ENCODE measurements around the gene APP. TPM values are rescaled to one million over a fixed set of nuclear protein-coding genes. Genes with fewer than 3 reads are reported as not detected.

APP gene
- total and polyA plus RNA-seq, 2 of the 13 experiments (the other 11 are each of a cell fraction or from before 2014, with no cell fraction given): 70.6 to 262 TPM

- no peak for FAIRE-seq
- H2AFZ ChIP-seq (ENCODE audit: low read length): no peak overlapping the region
- 60% methylated on average over 2 of the region's 2 CpGs for WGBS (ENCODE audit: low lambda C conversion rate)
- POLR2A ChIA-PET: no interaction called here
- no peaks in the 10 kb centered on the region for H3K4me1 ChIP-seq (ENCODE audit: insufficient read depth, low read length)
- CTCF ChIA-PET (ENCODE audit: low intra/inter-chr PET ratio, low total read pairs): no interaction called here
- ATAC-seq: no peak
- in situ Hi-C loops (cut with HindIII; ENCODE audit: extremely low pct_ligation_motif_present, low pct_unique_long_range_greater_than_20kb): no loop called here
- H3K9me3 ChIP-seq (ENCODE audit: low read length): no peaks in the 10 kb centered on the region
- no peak for TF ChIP-seq SMC3 (IDR thresholded peaks at IDR 0.05; ENCODE audit: low read length)
- TF ChIP-seq POGZ (CRISPR knock-in tag; IDR thresholded peaks at IDR 0.05): no peak
- TF ChIP-seq JUNB (CRISPR knock-in tag; IDR thresholded peaks at IDR 0.05; ENCODE audit: borderline replicate concordance): no peak
- no peak for TF ChIP-seq SP5 (CRISPR knock-in tag; IDR thresholded peaks at IDR 0.05; ENCODE audit: borderline replicate concordance, low read depth)
- TF ChIP-seq ZNF770 (CRISPR knock-in tag; IDR thresholded peaks at IDR 0.05): no peak
- no peak for TF ChIP-seq SP1 (IDR thresholded peaks at IDR 0.05)
- TF ChIP-seq SP1 (CRISPR knock-in tag; IDR thresholded peaks at IDR 0.05): no peak
- TF ChIP-seq NFE2 (CRISPR knock-in tag; IDR thresholded peaks at IDR 0.05): no peak
- TF ChIP-seq NR2F6 (IDR thresholded peaks at IDR 0.05): no peak
- TF ChIP-seq NR2F6 (CRISPR knock-in tag; IDR thresholded peaks at IDR 0.05): no peak
- TF ChIP-seq RBM22 (optimal IDR thresholded peaks at IDR 0.05; ENCODE audit: low read length): no peak
- no peak for TF ChIP-seq ATF5 (CRISPR knock-in tag; IDR thresholded peaks at IDR 0.05; ENCODE audit: low read depth)
- no peak for TF ChIP-seq RBM39 (IDR thresholded peaks at IDR 0.05; ENCODE audit: low read depth, low read length, poor library complexity, severe bottlenecking)
- TF ChIP-seq ZBTB26 (CRISPR knock-in tag; IDR thresholded peaks at IDR 0.05; ENCODE audit: borderline replicate concordance): no peak
- TF ChIP-seq TSC22D2 (CRISPR knock-in tag; IDR thresholded peaks at IDR 0.05; ENCODE audit: borderline replicate concordance): no peak
- TF ChIP-seq WIZ (CRISPR knock-in tag; IDR thresholded peaks at IDR 0.05): no peak
- TF ChIP-seq ZFP91 (CRISPR knock-in tag; IDR thresholded peaks at IDR 0.05; ENCODE audit: borderline replicate concordance): no peak
- no TSS peak for BruUV-seq (replicated peaks)
- no peaks in the 10 kb centered on the region for H4K20me1 ChIP-seq (ENCODE audit: insufficient read depth, low read length)
- H3K4me2 ChIP-seq (ENCODE audit: low read depth, low read length): no peak overlapping the region
- H3K9ac ChIP-seq (ENCODE audit: insufficient read depth, low read depth, low read length): no peak overlapping the region
- intact Hi-C loops (cut with micrococcal nuclease; ENCODE audit: unreplicated experiment): no loop called here
- H3K4me3 ChIP-seq (replicated peaks in 1 of 3; ENCODE audit: insufficient read depth in 1 of 3, low read depth in 2 of 3, low read length in 3 of 3): no peak overlapping the region
- no peaks in the 10 kb centered on the region for H3K27me3 ChIP-seq (ENCODE audit: control insufficient read depth in 1 of 2, insufficient read depth in 2 of 2, low read length in 2 of 2)
- H3K27ac ChIP-seq (ENCODE audit: extremely low read length, insufficient read depth, low read length): no peak overlapping the region
- H3K36me3 ChIP-seq (replicated peaks in 1 of 2; ENCODE audit: control insufficient read depth in 1 of 2, insufficient read depth in 2 of 2, low read length in 2 of 2): peaks cover 2 to 12% of the 10 kb centered on the region in 2 experiments; a peak in 4 of 5 replicates
- DNase-seq (ENCODE audit: low spot score): no peak
- peaks cover 4% of the 10 kb centered on the region for H3K79me2 ChIP-seq (ENCODE audit: insufficient read depth, low read length)
These were observed 118.5 kb downstream of the APP start for GRCh38 chr21:26052057-26052456.

Data from HepG2 (cell line).